ENCODE results near the gene KIF3A. TPM values are rescaled to one million over a fixed set of nuclear protein-coding genes. Genes with fewer than 3 reads are reported as not detected.

The KIF3A gene
- total and polyA plus RNA-seq, 2 of the 8 experiments (the other 6 are each of a cell fraction or from before 2014, with no cell fraction given) = 3.1 to 13.1 TPM

GRCh38 chr5:132750471-132751230, 13.3 kb upstream of the KIF3A start:
- Histone ChIP-seq H3K4ac (replicated peaks; ENCODE audit: insufficient read length, low read depth, low read length) (no peak overlapping the region), H4K8ac (ENCODE audit: extremely low read depth, insufficient read depth, low read length) (no peak overlapping the region), H3K14ac (ENCODE audit: insufficient read length) (no peak overlapping the region), H2BK120ac (replicated peaks; ENCODE audit: low read depth, low read length) (no peak overlapping the region), H2BK20ac (ENCODE audit: low read length) (no peak overlapping the region), H2BK12ac (ENCODE audit: low read depth, low read length) (no peak overlapping the region), H3K23me2 (ENCODE audit: low read depth, low read length) (peaks cover 7% of the 10 kb centered on the region; the same call in 1 of the 2 replicates), H3K56ac (replicated peaks; ENCODE audit: insufficient read length, low read depth, low read length) (no peak overlapping the region), H2BK15ac (ENCODE audit: low read length) (no peak overlapping the region), H3K4me2 (ENCODE audit: insufficient read depth in 1 of 2, low read depth in 2 of 2, low read length in 2 of 2) (no peak overlapping the region), H2AFZ (ENCODE audit: low read length) (no peak overlapping the region), H3K36me3 (ENCODE audit: control insufficient read depth in 2 of 4, insufficient read depth in 4 of 4, low read length in 3 of 4) (peaks cover 0 to 7% (median 0%) of the 10 kb centered on the region in 4 experiments; a peak in 1 of 8 replicates), H3K9me3 (ENCODE audit: insufficient read depth in 2 of 2, low read depth in 1 of 2, low read length in 1 of 2) (no peaks in the 10 kb centered on the region), H3K79me2 (ENCODE audit: control insufficient read depth in 1 of 2, insufficient read depth in 2 of 2, low read length in 2 of 2) (no peaks in the 10 kb centered on the region), H3K4me1 (replicated peaks in 1 of 4; ENCODE audit: control insufficient read depth in 3 of 4, insufficient read depth in 4 of 4, low read length in 3 of 4) (peaks cover 0 to 10% (median 3%) of the 10 kb centered on the region in 4 experiments; a peak in 4 of 7 replicates), H2BK5ac (ENCODE audit: low read depth, low read length) (no peak overlapping the region), H3K27me3 (replicated peaks in 1 of 4; ENCODE audit: control insufficient read depth in 3 of 4, extremely low read depth in 1 of 4, insufficient read depth in 3 of 4, low read length in 3 of 4) (peaks cover 23 to 42% (median 36%) of the 10 kb centered on the region in 4 experiments), H4K20me1 (replicated peaks in 1 of 2; ENCODE audit: control insufficient read depth in 1 of 2, insufficient read depth in 2 of 2, low read length in 2 of 2) (peaks cover 0 to 2% of the 10 kb centered on the region in 2 experiments), H3K79me1 (ENCODE audit: low read depth, low read length) (no peaks in the 10 kb centered on the region), H4K5ac (ENCODE audit: insufficient read length, low read depth, low read length) (no peak overlapping the region), H3K4me3 (ENCODE audit: extremely low read depth in 1 of 4, insufficient read depth in 2 of 4, low read depth in 3 of 4, low read length in 4 of 4) (no peak overlapping the region), H3K23ac (ENCODE audit: insufficient read length) (no peak overlapping the region), H3K18ac (ENCODE audit: extremely low read depth, low read length) (no peak overlapping the region), H3K27ac (ENCODE audit: low read depth, low read length) (no peak overlapping the region), H3K9ac (replicated peaks in 1 of 4; ENCODE audit: extremely low read depth in 1 of 4, low read depth in 3 of 4, low read length in 3 of 4) (no peak overlapping the region), H2AK5ac (ENCODE audit: low read depth, low read length) (no peak overlapping the region; the same call in 1 of the 2 replicates), H4K91ac (replicated peaks; ENCODE audit: insufficient read length, low read length) (no peak overlapping the region)
- DNase-seq (ENCODE audit: low read depth in 1 of 2, low spot score in 2 of 2) = peak in 1 of 2 experiments; percentile 33
- TF ChIP-seq E2F6 (IDR thresholded peaks at IDR 0.05) = no peak
- TF ChIP-seq POLR2AphosphoS5 (IDR thresholded peaks at IDR 0.05; ENCODE audit: low read depth, low read length) = no peak
- no peak for TF ChIP-seq GABPA (IDR thresholded peaks at IDR 0.05; ENCODE audit: borderline replicate concordance, insufficient read depth, low read length)
- no peak for TF ChIP-seq RXRA (IDR thresholded peaks at IDR 0.05; ENCODE audit: insufficient read depth, low read depth, low read length)
- ChIA-PET CTCF (ENCODE audit: partially characterized antibody) (interaction anchor here (0.9 to 18.2 kb wide), 8 partner anchors 13 to 322 kb away, joined by 3 to 322 read pairs (median 6); partner anchors contain the start of genes KIF3A and SHROOM1), POLR2A (ENCODE audit: partially characterized antibody) (no interaction called here)
- no peak for FAIRE-seq
- 80% methylated on average over 10 of the region's 10 CpGs; no CpG with 5 or more reads in 1 of the 2 experiments for WGBS, 2 experiments (ENCODE audit: extremely low coverage in 1 of 2, insufficient coverage in 1 of 2, insufficient read length in 1 of 2, insufficient replicate concordance in 2 of 2, low coverage in 1 of 2, low lambda C conversion rate in 2 of 2, missing lambda C conversion rate in 1 of 2)
